H1 (cell line): ENCODE measurements around the gene ENTREP1. TPM values are rescaled to one million over a fixed set of nuclear protein-coding genes. Genes with fewer than 3 reads are reported as not detected.

Experiments
- ATF2 ChIP-seq: IDR thresholded peaks from 2 replicates; pipeline ENCODE4 v1.6.1; 2012; ENCODE audit warnings: low read length, inconsistent platforms
- NRF1 ChIP-seq: IDR thresholded peaks from 2 replicates; pipeline ENCODE4 v1.6.1; 2011; ENCODE audit warnings: mild to moderate bottlenecking, low read depth, low read length, improper control_type of control experiment
- RNF2 ChIP-seq: fragments of 200-900, 300-1000 bp; sonication (generic); IDR thresholded peaks from 2 replicates; pipeline ENCODE4 v1.7.1; 2016; ENCODE audit warnings: borderline replicate concordance, low read depth, mild to moderate bottlenecking, antibody characterized with exemption, low read length; ENCODE audit not compliant: poor library complexity, severe bottlenecking; ENCODE audit errors: missing control alignments
- TCF12 ChIP-seq: IDR thresholded peaks from 2 replicates; pipeline ENCODE4 v1.6.1; 2011; ENCODE audit warnings: low read depth, mild to moderate bottlenecking, low read length
- polyA plus RNA-seq, 7 experiments: library from polyadenylated mRNA; depleted of rRNA in 3 of 7; stranded (reverse) in 5 of 7; unstranded in 2 of 7; fragments of >200 nt in 5 of 7; fragments of 200-250 nt in 2 of 7; gene quantifications; 1 replicate in 5 of 7; 2 replicates in 1 of 7; 4 replicates in 1 of 7; pipeline versions ENCODE4 v1.2.1 to v1.2.3, GENCODE V29; 2011 to 2013; ENCODE audit warnings: missing spikeins in 2 of 7, mixed read lengths in 2 of 7
- total RNA-seq: library from RNA; stranded (reverse); fragmentation: NEBNext Ultra II Directional; extraction: Animal tissue kit (Norgen Biotek cat#: 25700); gene quantifications from 2 replicates; pipeline ENCODE4 v1.2.1, GENCODE V29; 2021

ENTREP1 gene
- total and polyA plus RNA-seq, 2 of the 8 experiments (the other 6 are each of a cell fraction or from before 2014, with no cell fraction given) = 15.3 to 25.0 TPM

GRCh38 chr9:69430206-69430605 is 105.2 kb downstream of the ENTREP1 start (continued):
- TF ChIP-seq ATF2 (no peak), TCF12 (no peak), RNF2 (no peak), NRF1 (no peak)
